NCI-H187 (cell line): Measurements from ENCODE around the gene LMAN2.
"Not testable (repeated sequence)": the region's sequence is repeated elsewhere in the genome, so short reads cannot be mapped to it uniquely, and the experiment has no call there.

Source experiments
- DNase-seq, 2 experiments: peaks; one replicate each; lab custom pipeline; 2025; lab: John Stamatoyannopoulos, UW

Gene LMAN2

DNA sequence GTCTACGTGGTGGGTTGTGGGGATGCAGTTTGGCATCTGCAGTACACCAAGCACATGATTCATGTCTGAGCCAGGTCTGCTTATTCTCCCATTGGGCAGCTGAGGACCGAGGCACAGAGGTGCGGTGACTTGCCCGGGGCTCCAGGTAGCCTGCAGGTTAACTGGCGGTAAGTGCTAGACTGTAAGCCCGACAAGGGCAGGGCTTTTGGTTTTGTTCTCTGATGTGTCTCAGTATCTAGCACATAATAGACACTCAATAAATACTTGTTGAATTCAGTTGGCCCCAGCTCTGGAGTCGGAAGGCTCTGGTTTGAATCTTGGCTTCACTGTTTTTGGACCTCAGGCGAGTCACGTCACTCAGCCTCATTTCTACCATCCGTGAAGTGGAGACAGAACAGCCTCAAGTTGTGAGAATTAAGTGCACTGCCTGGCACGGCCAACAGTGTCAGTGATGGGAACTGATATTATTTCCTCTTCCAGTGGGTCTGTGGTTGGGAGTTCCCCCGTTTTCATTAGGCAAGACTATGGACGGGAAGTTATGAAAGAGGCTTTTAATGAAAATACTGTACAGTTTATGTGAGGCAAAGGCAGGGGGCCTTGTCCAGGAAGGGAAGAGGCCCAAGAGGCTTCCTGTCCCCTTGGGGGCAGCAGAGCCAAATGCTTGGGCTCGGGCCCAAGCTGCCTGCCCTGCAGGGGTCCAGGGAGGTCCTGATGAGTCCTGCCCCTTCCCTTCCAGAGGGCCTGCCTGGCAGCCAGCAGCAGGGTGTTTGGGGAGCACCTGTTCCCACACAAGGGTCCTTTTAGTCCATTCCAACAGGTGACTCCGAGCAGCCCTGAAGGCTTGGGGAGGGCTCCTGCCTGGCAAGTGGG is 44.6 kb downstream of the LMAN2 start:
- DNase-seq: no peak

DNA sequence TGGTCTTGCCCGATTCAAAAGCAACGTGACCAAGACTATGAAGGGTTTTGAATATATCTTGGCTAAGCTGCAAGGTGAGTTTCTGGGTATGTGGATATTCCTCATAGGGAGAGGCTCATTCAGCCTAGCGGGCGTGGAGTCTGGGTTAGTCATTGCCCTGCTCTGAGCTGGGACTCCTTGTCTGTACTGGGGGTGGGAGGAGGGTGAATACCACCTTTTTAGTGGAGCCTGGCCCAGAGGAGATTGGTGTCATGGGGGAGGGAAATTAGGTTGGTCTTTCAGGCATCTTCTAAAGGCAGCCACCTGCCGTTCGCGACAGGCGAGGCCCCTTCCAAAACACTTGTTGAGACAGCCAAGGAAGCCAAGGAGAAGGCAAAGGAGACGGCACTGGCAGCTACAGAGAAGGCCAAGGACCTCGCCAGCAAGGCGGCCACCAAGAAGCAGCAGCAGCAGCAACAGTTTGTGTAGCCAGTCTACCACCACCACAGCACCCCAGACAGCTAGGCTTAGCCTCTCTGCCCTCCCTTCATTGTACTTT is 45.3 kb downstream of the LMAN2 start:
- DNase-seq: not testable (repeated sequence)

DNA sequence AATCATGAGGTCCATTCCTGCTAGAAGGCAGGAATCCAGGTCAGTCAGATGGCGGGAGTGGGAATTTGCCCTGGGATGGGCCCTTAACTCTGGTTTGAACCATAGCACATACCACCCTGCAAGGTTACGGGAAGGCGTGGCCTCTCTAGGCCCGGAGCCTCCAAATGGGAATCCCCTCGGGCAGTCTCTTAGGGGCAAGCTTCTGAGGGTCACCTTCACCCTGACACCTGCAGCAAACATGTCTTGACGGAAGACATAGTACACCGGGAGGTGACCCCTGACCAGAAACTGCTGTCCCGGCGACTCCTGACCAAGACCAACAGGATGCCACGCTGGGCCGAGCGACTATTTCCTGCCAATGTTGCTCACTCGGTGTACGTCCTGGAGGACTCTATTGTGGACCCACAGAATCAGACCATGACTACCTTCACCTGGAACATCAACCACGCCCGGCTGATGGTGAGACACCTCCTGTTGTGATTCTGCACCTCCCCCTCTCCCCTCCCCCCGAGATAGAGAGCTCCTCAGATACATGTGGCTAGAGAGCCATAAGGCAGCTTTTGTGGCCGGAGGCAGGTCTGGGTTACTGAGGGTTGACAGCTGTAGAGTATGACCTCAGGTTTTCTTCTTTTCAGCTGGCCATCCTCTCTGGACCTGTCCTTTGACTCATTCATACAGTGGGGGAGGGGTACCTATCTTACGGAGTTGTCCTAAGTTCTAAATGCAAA is 46.9 kb downstream of the LMAN2 start:
- DNase-seq: no peak

DNA sequence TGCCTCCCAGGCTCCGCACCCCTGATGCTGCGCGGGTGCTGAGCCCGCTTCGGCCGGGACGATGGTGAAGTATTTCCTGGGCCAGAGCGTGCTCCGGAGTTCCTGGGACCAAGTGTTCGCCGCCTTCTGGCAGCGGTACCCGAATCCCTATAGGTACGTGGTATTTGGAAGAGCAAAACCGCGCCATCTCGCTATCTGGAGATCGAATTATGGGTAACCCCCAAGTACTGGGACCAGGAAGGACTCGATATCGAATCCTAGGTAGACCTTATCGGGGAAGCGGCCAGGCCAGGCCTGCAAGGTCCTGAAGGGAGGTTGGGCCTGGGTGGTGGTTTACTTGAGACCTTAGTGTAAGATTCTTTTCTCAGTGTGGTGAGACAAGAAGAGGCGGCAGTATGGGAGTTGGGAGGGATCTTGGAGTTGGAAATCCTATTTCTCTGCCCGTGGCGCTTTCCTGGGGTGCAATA is 47.5 kb downstream of the LMAN2 start:
- DNase-seq: no peak

DNA sequence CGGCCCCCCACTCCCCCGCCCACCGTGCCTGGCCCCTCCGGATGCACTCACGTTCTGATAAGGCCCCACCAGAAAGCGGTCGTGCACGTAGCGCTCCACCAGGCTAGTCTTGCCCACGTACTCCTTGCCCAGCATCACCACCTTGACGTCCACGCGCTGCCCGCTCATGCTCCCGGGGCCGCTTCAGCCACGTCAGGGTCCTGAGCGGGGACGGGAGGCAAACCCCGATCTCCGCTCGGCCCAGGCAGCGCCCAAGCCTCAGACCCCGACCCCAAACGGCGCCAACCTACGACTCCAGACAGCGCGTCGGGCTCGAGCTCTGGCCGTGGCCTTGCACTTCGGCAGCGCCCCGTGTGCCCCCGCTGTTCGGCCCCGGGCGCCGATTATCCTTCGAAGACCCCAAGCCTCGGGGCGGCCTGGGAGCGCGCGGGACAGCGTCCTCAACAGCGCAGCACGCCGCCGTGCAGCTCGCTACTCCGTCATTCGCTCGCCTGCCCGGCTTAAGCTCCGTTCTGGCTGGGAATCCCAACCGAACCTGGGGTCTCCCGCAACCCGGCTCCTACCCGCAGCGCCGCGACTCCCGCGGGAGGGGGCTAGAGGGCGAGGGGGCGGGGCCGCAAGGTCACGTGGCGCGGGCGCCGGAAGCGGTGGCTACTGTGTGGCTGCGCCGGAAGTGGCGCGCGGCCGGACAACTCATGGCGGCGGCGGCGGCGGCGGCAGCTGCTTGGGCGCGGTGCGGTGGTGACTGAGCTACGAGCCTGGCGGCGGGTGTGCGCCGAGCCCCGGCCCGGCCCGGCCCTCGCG is 48.1 kb downstream of the LMAN2 start, which contains the start of the genes PRELID1 and RAB24:
TSS of gene PRELID1 (plus strand) at position 679 of the 804 bp plus-strand sequence. CDS start 187 bp downstream, outside the sequence.
TSS of gene RAB24 (minus strand) at position 599 of the 804 bp plus-strand sequence. CDS start at position 168, 431 bp downstream.
- DNase-seq: peak; percentile 32 to 67

DNA sequence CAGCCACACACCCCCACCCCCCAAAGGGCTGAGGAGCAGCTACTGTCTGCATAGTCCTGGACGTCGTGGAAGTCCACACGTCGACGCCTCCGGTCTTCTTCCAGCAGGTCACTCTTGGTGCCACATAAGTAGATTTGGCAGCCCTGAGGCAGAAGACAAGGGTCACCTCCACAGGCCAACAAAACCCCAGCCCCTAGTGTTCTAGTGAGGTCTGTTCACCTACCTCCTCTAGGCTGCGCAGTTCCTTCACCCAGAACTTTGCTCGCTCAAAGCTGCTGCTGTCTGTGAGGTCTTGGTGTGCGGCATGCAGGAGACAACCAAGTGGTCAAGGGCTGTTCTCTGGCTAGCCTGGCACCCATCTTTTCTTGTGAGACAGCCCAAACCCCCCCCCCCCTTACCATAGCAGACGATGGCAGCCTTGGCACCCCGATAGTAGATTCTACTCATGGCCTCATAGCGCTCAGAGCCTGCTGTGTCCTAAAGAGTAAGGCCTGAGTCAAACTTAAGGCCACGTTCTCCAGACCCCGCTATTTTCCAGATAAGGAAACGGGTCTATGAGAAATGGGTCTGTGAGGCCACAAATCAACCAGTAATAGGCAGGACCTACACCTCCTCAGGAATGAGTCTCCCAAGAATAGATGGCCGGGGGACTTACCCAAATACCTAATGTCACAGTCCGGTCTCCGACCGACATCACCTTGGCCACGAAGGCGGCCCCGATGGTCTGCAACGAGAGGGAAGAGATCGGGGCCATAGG is 48.9 kb downstream of the LMAN2 start:
- DNase-seq: no peak

DNA sequence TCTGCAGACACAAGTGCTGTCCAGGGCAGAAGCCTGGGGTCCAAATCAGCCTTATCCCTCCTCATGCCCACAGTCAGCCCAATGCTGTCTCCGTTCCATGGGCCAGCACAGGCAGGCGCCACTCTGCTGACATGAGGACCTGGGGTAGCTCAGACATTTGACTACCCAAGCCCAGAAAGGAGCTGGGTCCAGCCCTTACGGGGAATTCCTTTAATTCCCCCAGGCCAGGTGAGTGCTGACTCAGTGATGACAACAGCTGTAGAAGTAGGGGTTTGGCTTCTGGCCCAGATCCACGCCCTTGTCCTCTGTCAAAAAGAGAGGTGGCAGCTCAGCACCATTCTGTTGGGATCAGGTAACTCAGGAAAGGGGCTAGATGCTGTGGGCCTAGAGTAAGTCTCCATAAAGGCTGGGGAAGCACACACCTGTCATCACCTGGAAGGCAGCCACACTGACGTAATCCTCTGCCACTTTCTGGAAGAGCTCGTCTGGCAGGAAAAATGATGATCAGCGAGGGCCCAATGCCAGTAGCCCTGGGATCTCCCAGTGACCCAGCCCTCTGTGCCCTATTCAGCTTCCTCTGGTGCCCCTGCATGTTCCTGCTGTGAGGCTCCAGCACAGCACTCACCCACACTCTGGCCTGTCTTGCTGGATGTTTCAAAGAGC is 49.8 kb downstream of the LMAN2 start:
- peak in 1 of 2 experiments; percentile 47 for DNase-seq

DNA sequence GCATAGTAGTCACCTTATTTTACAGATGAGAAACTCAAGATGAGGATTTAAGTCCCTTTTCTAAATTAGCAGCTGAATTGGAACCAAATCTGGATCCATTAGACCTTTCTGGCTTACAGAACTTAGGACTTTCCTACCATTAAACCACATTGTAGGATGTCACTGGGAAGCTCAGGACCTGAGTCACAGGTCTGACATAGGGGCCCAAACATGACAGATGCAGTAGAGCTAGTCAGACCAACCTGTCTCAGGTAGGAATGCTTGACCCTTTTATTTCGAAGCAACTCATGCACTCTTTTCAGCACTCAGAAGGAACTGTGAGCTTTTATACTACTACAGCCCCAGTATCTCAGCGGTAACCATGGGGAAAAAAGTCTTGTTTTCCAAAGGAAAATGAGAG is 50.5 kb downstream of the LMAN2 start:
- no peak for DNase-seq

DNA sequence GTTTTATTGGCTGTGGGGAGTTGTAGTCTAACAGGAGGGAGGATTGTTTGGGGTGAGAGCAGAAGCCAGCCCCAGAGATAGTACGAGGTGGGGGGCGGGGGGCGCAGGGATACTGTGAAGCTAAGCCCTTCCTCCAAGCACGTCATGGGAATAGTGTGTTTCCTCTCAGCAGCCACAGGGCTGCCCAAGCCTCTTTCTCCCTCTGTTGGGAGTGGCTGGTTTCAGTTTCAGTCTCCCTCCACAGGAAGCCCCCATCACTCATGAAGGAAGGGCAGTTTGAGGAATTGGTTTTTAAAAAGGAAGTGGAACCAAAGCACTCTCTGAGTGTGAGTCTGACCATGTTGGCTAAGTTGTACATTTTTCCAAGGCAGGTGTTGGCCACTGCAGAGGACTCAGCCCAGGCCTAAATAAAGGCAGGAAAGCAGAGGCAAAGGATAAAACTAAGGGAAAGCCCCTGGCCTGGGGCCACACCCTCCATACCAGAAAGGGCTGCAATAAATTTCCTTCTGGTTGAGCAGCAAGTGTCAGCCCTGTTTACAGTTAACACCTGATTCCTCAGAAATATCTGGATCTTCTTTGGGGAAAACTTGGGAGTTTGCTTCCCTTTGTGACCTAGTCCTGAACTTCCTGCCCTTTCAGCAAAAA is 51.1 kb downstream of the LMAN2 start:
- DNase-seq: no peak

DNA sequence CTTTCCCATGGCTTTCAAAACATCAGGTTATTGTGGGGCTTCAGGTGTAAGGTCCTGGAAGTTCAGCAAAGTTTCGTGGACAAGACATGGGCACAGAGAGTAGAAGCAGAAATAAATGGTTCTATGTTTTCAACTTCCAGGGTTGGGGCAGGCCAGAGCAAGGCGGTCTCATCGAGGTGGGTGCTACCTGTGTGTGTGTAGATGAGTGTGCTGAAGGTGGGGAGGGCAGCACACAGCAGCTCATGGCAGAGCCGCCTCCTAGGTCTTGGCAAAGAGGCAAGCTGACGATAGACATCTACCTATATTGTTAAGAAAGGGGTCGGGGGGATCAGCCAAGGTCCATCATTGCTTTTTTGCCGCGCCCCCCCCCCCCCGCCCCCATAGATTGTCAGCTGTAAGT is 51.8 kb downstream of the LMAN2 start:
- DNase-seq: no peak

DNA sequence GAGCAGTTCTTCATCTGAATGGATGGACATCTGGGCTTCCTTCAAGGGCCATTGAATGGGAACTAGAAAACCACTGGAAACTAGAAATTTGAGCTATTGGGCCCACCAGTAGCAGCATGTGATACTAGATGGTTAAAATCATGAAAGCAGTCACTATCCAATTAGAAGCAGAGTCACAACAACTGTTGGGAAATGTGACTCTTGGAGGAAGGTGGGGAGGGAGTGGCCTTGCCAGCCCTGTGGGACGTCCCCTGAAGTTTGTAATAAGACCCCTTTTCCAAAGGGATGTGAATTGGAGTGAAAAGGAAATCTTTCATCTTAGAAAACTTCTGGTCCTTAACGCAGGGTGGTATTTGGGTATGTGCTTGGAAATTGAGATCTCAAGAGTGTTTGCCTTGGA is 53.5 kb downstream of the LMAN2 start:
- DNase-seq: no peak

DNA sequence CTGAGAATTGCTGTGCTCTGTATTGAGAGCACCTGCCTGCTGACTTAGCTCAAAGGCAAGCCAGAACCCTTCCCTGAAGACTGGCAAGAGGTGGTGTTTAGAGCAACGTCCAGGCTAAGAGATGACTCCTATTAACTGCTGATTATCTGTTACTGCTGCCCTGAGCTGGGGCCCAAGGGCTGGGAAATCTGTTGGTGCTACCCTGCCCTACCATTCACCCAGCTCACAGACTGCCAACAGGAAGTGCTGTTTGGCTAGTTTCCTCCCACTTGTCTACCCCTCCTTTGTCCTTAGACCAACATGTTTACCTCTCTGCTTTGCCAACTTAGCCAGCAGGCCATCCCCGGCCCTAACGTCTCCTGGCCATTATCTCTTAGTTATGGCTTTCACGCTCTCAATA is 54.9 kb downstream of the LMAN2 start:
- DNase-seq: no peak

DNA sequence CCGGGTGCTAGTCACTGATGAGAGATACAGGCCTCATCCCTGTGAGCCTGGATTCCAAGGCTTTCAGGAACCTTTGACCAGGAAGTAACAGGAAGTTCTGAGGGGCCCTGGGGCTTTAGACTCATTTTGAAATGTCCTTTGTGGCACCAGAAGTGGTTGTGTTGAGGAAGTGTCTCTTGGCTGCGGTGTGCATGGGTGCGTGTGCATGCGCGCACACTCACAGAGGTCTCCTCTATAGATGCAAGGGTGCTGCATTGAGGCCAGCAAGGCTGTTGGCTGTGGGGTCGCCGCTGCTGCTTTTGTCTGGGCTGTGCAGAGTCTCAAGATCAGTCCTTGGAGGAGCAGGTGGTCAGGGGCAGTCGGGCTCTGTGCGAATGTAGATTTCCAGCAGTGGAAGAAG is 55.5 kb downstream of the LMAN2 start:
- DNase-seq: no peak

DNA sequence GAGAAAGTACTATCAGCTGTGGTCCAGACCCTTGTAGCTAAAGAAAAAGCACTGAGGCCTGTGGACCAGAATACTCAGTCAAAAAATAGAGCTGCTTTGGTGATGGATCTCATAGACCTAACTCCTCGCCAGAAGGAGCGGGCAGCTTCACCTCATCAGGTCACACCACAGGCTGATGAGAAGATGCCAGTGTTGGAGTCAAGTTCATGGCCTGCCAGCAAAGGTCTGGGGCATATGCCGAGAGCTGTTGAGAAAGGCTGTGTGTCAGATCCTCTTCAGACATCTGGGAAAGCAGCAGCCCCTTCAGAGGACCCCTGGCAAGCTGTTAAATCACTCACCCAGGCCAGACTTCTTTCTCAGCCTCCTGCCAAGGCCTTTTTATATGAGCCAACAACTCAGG is 56.8 kb downstream of the LMAN2 start:
- DNase-seq: no peak

DNA sequence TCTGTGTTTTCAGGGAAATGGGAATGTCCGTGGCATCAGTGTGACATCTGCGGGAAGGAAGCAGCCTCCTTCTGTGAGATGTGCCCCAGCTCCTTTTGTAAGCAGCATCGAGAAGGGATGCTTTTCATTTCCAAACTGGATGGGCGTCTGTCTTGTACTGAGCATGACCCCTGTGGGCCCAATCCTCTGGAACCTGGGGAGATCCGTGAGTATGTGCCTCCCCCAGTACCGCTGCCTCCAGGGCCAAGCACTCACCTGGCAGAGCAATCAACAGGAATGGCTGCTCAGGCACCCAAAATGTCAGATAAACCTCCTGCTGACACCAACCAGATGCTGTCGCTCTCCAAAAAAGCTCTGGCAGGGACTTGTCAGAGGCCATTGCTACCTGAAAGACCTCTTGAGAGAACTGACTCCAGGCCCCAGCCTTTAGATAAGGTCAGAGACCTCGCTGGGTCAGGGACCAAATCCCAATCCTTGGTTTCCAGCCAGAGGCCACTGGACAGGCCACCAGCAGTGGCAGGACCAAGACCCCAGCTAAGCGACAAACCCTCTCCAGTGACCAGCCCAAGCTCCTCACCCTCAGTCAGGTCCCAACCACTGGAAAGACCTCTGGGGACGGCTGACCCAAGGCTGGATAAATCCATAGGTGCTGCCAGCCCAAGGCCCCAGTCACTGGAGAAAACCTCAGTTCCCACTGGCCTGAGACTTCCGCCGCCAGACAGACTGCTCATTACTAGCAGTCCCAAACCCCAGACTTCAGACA is 57.5 kb downstream of the LMAN2 start:
- DNase-seq: no peak

DNA sequence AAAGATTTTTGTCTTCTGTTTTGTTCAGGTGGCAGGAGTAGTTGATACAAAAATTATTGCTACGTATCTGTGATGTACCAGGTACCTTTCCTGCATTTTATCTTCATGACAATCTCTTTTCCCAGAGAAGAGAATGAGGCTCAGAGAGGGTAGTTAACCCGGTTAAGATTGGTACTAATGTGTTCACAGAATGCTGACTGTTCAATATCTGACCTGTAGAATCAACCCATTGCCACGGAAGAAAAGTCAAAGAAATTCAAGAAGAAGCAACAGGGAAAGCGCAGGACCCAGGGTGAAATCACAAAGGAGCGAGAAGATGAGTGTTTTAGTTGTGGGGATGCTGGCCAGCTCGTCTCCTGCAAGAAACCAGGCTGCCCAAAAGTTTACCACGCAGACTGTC is 59.7 kb downstream of the LMAN2 start:
- no peak for DNase-seq

DNA sequence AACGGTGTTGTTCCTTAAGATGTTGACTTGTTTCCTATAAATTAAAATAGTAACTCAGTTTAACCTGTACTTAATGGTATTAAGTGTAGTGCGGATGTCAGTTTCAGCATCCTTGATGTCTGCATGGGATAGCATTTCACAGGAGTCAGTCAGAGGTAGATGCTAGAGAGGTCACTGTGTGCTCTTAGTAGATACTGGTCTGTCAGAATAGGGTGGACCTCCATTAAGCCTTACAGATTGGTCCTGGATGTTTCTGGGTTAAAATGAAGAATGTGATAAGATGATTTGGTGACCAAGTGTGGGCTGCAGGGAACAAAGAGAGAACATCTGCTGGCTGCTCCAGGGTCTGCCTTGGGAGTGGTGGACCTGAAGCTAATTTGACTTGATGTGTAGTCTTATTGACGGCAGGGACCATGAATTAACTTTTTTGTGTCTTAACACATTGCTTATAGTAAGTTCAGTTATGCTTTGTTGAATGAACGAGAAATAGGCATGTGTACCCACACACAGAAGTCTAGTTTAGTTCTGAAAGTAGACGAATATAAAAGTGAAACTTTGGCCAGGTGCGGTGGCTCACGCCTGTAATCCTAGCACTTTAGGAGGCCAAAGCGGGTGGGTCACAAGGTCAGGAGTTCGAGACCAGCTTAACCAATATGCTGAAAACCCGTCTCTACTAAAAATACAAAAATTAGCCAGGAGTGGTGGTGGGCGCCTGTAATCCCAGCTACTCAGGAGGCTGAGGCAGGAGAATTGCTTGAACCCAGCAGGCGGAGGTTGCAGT is 60.5 kb downstream of the LMAN2 start:
- no peak for DNase-seq

DNA sequence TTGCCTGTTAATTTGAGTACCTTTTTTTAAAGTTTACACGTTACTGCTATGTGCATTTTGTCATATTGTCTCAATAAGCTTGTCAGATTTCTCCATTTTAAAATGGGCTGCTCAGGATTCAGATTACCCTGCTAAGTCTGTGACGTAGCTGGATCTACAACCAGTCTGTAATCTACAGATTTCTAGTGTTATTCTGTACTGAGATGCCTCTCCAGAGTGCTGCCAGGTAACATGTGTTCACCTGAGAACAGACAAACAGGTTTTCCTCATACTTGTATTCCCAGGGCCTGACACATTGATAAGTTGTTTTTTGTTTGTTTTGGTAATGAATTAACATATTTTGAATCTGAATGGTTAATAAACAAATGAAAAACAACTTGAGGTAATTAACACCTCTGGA is 63.3 kb downstream of the LMAN2 start:
- no peak for DNase-seq
